Measurements from ENCODE around the gene PBX3. TPM values are rescaled to one million over a fixed set of nuclear protein-coding genes. Genes with fewer than 3 reads are reported as not detected.
A peak's percentile ranks its signal among the peaks of the same experiment; 100 is the strongest.

PBX3 gene
- total and polyA plus RNA-seq, 2 of the 13 experiments (the other 11 are each of a cell fraction or from before 2014, with no cell fraction given): 6.0 to 11.2 TPM

DNA sequence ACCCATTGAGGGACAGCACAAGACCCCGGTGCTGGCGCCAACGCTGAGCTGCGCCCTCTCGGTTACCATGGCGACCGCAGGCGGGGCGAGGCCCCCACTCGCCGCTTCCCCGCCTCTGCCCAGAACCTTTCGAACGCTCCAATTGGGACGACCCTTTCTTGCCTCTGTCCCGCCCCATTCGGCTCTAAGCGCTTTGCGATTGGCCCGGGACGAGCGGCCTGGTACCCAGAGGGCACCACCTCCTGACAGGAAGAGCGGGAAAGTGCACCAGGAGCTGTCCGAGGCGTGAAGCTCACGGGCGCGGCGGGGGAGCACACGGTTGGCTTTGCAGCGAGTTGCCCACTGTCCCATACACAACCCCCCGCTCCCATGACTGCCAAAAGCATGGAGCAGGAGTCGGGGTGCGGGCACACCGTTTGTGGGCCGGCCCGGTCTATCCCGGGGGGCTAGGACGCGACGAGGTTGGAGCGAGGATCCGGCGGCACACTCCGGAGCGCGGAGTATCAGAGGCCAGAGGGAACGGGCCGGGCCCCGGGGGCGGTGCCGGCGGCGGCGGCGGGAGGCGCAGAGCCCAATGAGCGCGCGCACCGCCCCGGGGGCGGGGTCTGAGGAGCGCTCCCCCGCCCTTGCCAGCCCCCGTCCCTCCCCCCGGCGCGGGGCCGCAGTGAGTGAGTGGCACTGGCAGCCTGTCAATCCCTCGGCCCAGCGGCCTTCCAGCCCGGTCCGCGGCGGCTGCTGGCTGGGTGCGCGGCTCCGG lies 978 bp upstream of the PBX3 start (continued):
- TF ChIP-seq SIN3A (IDR thresholded peaks at IDR 0.05; ENCODE audit: borderline replicate concordance, low read depth, low read length) (peak; percentile 19; the same call in 1 of the 2 replicates), GATAD2A (CRISPR knock-in tag; IDR thresholded peaks at IDR 0.05) (peak; percentile 50), TSC22D2 (CRISPR knock-in tag; IDR thresholded peaks at IDR 0.05; ENCODE audit: borderline replicate concordance) (peak; percentile 89), ZNF225 (CRISPR knock-in tag; IDR thresholded peaks at IDR 0.05) (peak; percentile 98), ZBTB7B (CRISPR knock-in tag; IDR thresholded peaks at IDR 0.05) (peak; percentile 81), YEATS4 (CRISPR knock-in tag; IDR thresholded peaks at IDR 0.05; ENCODE audit: borderline replicate concordance) (peak; percentile 87), FLYWCH1 (CRISPR knock-in tag; IDR thresholded peaks at IDR 0.05) (0 out of 2 replicates have a peak, but pooled peaks have one; percentile 89), XRCC5 (optimal IDR thresholded peaks at IDR 0.05; ENCODE audit: low read length) (no peak), EP300 (IDR thresholded peaks at IDR 0.05; ENCODE audit: low read depth in 2 of 2, low read length in 2 of 2) (no peak), EP300 (CRISPR knock-in tag; IDR thresholded peaks at IDR 0.05; ENCODE audit: borderline replicate concordance) (0 out of 2 replicates have a peak, but pooled peaks have one; percentile 23), HMGA1 (CRISPR knock-in tag; conservative IDR thresholded peaks at IDR 0.05) (no peak), SSRP1 (CRISPR knock-in tag; IDR thresholded peaks at IDR 0.05) (no peak), TMF1 (CRISPR knock-in tag; IDR thresholded peaks at IDR 0.05; ENCODE audit: low read depth) (peak; percentile 97)
- TF ChIP-seq, protein P1, sequence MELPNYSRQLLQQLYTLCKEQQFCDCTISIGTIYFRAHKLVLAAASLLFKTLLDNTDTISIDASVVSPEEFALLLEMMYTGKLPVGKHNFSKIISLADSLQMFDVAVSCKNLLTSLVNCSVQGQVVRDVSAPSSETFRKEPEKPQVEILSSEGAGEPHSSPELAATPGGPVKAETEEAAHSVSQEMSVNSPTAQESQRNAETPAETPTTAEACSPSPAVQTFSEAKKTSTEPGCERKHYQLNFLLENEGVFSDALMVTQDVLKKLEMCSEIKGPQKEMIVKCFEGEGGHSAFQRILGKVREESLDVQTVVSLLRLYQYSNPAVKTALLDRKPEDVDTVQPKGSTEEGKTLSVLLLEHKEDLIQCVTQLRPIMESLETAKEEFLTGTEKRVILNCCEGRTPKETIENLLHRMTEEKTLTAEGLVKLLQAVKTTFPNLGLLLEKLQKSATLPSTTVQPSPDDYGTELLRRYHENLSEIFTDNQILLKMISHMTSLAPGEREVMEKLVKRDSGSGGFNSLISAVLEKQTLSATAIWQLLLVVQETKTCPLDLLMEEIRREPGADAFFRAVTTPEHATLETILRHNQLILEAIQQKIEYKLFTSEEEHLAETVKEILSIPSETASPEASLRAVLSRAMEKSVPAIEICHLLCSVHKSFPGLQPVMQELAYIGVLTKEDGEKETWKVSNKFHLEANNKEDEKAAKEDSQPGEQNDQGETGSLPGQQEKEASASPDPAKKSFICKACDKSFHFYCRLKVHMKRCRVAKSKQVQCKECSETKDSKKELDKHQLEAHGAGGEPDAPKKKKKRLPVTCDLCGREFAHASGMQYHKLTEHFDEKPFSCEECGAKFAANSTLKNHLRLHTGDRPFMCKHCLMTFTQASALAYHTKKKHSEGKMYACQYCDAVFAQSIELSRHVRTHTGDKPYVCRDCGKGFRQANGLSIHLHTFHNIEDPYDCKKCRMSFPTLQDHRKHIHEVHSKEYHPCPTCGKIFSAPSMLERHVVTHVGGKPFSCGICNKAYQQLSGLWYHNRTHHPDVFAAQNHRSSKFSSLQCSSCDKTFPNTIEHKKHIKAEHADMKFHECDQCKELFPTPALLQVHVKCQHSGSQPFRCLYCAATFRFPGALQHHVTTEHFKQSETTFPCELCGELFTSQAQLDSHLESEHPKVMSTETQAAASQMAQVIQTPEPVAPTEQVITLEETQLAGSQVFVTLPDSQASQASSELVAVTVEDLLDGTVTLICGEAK (IDR thresholded peaks at IDR 0.05): no peak
- TF ChIP-seq, protein P1 (CRISPR knock-in tag; IDR thresholded peaks at IDR 0.05): peak; percentile 88
- TF ChIP-seq, protein P2, sequence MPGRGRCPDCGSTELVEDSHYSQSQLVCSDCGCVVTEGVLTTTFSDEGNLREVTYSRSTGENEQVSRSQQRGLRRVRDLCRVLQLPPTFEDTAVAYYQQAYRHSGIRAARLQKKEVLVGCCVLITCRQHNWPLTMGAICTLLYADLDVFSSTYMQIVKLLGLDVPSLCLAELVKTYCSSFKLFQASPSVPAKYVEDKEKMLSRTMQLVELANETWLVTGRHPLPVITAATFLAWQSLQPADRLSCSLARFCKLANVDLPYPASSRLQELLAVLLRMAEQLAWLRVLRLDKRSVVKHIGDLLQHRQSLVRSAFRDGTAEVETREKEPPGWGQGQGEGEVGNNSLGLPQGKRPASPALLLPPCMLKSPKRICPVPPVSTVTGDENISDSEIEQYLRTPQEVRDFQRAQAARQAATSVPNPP (CRISPR knock-in tag; IDR thresholded peaks at IDR 0.05): peak; percentile 99
- TF ChIP-seq, protein P3, sequence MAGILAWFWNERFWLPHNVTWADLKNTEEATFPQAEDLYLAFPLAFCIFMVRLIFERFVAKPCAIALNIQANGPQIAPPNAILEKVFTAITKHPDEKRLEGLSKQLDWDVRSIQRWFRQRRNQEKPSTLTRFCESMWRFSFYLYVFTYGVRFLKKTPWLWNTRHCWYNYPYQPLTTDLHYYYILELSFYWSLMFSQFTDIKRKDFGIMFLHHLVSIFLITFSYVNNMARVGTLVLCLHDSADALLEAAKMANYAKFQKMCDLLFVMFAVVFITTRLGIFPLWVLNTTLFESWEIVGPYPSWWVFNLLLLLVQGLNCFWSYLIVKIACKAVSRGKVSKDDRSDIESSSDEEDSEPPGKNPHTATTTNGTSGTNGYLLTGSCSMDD (CRISPR knock-in tag; IDR thresholded peaks at IDR 0.05): peak; percentile 82; the same call in 1 of the 2 replicates
- TF ChIP-seq, protein P4, sequence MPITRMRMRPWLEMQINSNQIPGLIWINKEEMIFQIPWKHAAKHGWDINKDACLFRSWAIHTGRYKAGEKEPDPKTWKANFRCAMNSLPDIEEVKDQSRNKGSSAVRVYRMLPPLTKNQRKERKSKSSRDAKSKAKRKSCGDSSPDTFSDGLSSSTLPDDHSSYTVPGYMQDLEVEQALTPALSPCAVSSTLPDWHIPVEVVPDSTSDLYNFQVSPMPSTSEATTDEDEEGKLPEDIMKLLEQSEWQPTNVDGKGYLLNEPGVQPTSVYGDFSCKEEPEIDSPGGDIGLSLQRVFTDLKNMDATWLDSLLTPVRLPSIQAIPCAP (CRISPR knock-in tag; IDR thresholded peaks at IDR 0.05; ENCODE audit: low read depth): no peak; the same call in 1 of the 2 replicates

Measured in HepG2 (cell line).